Activated CD4-positive, alpha-beta memory T cell treated with anti-CD3 and anti-CD28 coated beads for 36 hours (primary cell): ENCODE measurements around the gene PARD3B. TPM values are rescaled to one million over a fixed set of nuclear protein-coding genes. Genes with fewer than 3 reads are reported as not detected.

ENCODE experiments used
- CTCF ChIA-PET: fragments of 350-600 bp; sonication (Branson Sonifier 250); formaldehyde crosslinking; loops from one replicate; lab custom pipeline; 2021; ENCODE audit warnings: antibody characterized with exemption, inconsistent platforms; lab: Charles Lee
- POLR2A ChIA-PET: fragments of 350-600 bp; sonication (Branson Sonifier 250); formaldehyde crosslinking; loops from one replicate; lab custom pipeline; 2021; ENCODE audit warnings: antibody characterized with exemption; lab: Charles Lee
- DNase-seq: peaks from one replicate; pipeline ENCODE4 v3.0.0-alpha.2; 2020
- H3K27ac Mint-ChIP-seq: one replicate; pipeline ENCODE4 v1.8.0; 2021; ENCODE audit warnings: mixed read lengths
- H3K27me3 Mint-ChIP-seq: one replicate; pipeline ENCODE4 v1.8.0; 2021; ENCODE audit warnings: mixed read lengths
- H3K36me3 Mint-ChIP-seq: one replicate; pipeline ENCODE4 v1.8.0; 2021; ENCODE audit warnings: mixed read lengths
- H3K4me1 Mint-ChIP-seq: one replicate; pipeline ENCODE4 v1.8.0; 2021; ENCODE audit warnings: low read depth, mixed read lengths
- H3K4me3 Mint-ChIP-seq: one replicate; pipeline ENCODE4 v1.8.0; 2021; ENCODE audit warnings: mild to moderate bottlenecking, mixed read lengths
- H3K9me3 Mint-ChIP-seq: one replicate; pipeline ENCODE4 v1.8.0; 2021; ENCODE audit warnings: mixed read lengths
- intact Hi-C: fragments of 100-400 bp; cut with micrococcal nuclease; formaldehyde crosslinking; loops from one replicate; pipeline ENCODE4 v1.15.1; 2023
- total RNA-seq, 2 experiments: library from RNA; stranded (reverse); gene quantifications; one replicate each; pipeline ENCODE4 v1.2.3, GENCODE V29; 2021

PARD3B gene
- total RNA-seq, 2 experiments from 2014 or later = 0.07 to 0.70 TPM

DNA sequence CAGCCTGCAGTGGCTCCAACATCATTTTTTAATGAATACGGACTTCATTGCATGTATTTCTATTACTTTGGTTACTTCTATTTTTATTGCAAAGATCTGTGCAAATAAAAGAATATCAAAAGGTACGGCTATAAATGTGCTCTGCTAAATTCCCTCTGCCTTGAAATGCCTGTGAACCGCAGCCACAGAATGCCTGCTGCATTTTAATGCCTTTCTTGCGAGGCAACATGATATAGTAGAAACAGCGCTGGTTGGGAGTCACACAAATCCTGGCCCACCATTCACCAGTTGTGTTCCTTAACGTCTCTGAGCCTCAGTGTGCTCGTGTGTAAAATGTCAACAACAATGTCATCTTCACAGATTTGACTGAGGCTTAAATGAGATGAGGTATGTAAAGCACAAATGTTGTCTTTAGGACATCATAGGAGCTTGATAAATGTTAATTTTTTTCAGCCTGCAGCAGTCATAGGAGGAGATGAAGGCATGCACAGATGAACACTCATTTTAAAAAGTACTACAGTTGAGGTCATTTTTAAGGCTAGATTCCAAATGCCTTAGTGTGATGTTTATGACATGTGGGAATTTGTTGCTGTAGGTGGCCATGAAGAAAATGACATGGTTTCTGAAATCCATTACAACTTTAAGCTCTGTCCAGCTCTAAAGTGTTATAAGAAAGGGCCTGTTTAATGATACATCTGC lies 949.4 kb downstream of the PARD3B start:
- intact Hi-C loops = no loop called here
- Mint-ChIP-seq H3K27me3 (no peaks in the 10 kb centered on the region), H3K4me3 (no peak overlapping the region), H3K4me1 (no peaks in the 10 kb centered on the region), H3K27ac (no peak overlapping the region), H3K36me3 (no peaks in the 10 kb centered on the region), H3K9me3 (peaks cover 5% of the 10 kb centered on the region)
- DNase-seq = no peak
- CTCF ChIA-PET = no interaction called here
- POLR2A ChIA-PET = no interaction called here

DNA sequence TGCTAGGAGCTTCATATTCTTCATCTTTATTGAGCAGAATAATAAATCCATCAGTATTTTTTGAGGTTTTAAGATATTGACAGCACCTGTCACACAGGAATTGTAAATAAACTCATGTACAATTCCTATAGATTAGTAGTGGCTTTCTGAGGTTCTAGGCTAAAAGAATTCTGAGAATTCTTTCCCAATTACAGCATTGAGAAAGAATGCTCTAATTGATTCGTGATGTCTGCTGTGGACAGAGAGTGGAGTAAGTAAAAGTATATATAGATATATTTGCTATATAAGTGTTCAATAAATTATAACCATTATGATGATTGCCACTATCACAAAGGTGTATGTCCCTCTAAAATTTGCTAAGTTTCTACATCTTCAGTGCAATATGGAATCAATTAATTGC lies 950.5 kb downstream of the PARD3B start:
- H3K4me3 Mint-ChIP-seq = no peak overlapping the region
- no peaks in the 10 kb centered on the region for H3K36me3 Mint-ChIP-seq
- CTCF ChIA-PET = interaction anchor here (0.6 kb wide), 1 partner anchor 20 kb away, joined by 4 read pairs; no protein-coding TSS in a partner anchor
- no peak for DNase-seq
- peaks cover 5% of the 10 kb centered on the region for H3K9me3 Mint-ChIP-seq
- H3K27me3 Mint-ChIP-seq = no peaks in the 10 kb centered on the region
- POLR2A ChIA-PET = no interaction called here
- H3K27ac Mint-ChIP-seq = no peak overlapping the region
- intact Hi-C loops = no loop called here
- H3K4me1 Mint-ChIP-seq = no peaks in the 10 kb centered on the region

DNA sequence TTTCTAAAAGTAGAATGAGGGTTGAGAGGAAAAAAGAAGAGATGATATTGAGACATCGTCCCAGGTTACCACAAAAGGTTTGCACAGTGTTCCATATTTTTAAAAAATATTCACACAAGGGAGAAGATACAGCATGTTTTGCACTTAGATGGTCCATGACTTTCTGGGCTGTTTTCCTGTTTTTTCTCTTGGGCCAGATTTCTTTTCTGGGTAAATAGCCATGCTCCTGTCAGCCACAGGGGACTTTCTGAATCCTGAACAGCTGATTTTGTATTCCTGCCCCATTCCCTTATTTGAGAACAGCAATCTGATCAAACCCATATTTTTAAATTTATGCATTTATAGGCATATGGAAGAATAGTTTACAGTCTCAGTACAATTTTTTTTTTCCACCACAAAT lies 951.1 kb downstream of the PARD3B start:
- no peaks in the 10 kb centered on the region for H3K27me3 Mint-ChIP-seq
- H3K27ac Mint-ChIP-seq = no peak overlapping the region
- ChIA-PET POLR2A (no interaction called here), CTCF (interaction anchor here (0.6 kb wide), 1 partner anchor 20 kb away, joined by 4 read pairs; no protein-coding TSS in a partner anchor)
- peaks cover 3% of the 10 kb centered on the region for H3K9me3 Mint-ChIP-seq
- intact Hi-C loops = no loop called here
- H3K4me1 Mint-ChIP-seq = no peaks in the 10 kb centered on the region
- no peak overlapping the region for H3K4me3 Mint-ChIP-seq
- no peak for DNase-seq
- no peaks in the 10 kb centered on the region for H3K36me3 Mint-ChIP-seq

DNA sequence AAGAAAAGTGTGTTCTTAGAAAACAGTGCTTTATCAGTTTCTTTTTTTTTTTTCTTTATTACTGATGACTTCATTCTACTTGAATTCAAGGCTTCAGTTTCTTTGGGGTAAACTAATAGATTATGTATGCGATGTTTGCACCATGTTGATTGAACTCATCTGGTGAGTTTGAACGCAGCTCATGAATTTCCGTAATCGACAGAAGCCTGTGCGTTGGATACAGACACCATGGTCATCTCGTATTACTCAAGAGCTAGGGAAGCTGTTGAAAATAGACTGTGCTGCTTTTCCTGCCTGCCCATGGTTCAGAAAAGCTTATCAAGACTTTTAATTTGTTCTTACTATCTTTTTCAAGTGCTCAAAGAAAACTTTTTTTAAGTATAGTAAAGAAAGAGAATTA lies 951.5 kb downstream of the PARD3B start:
- no peak for DNase-seq
- ChIA-PET POLR2A (no interaction called here), CTCF (interaction anchor here (0.6 kb wide), 1 partner anchor 21 kb away, joined by 4 read pairs; no protein-coding TSS in a partner anchor)
- Mint-ChIP-seq H3K4me1 (no peaks in the 10 kb centered on the region), H3K27ac (no peak overlapping the region), H3K36me3 (no peaks in the 10 kb centered on the region), H3K4me3 (no peak overlapping the region), H3K9me3 (no peaks in the 10 kb centered on the region), H3K27me3 (no peaks in the 10 kb centered on the region)
- intact Hi-C loops = no loop called here

DNA sequence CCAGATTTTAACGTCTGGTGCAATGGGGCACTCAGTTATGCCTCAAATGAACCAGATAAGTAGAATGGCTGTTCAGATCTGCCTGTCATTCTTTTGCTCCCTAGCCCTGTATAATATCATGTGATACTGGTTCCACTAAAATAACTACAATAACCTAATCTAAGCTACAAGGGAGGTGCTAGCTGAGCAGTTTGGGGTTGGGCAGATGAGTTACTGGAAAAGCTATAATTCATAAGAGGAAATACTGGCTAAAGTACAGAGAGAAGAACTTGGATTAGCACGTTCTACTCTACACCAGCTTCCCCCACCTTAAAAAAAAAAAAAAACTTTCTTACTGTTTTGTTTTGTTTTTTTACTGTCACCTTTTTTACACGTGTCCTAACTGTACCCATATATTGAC lies 953.7 kb downstream of the PARD3B start:
- Mint-ChIP-seq H3K4me1 (no peaks in the 10 kb centered on the region), H3K27ac (no peak overlapping the region), H3K4me3 (no peak overlapping the region), H3K27me3 (no peaks in the 10 kb centered on the region), H3K36me3 (no peaks in the 10 kb centered on the region), H3K9me3 (no peaks in the 10 kb centered on the region)
- CTCF ChIA-PET = no interaction called here
- POLR2A ChIA-PET = no interaction called here
- no peak for DNase-seq
- intact Hi-C loops = no loop called here

DNA sequence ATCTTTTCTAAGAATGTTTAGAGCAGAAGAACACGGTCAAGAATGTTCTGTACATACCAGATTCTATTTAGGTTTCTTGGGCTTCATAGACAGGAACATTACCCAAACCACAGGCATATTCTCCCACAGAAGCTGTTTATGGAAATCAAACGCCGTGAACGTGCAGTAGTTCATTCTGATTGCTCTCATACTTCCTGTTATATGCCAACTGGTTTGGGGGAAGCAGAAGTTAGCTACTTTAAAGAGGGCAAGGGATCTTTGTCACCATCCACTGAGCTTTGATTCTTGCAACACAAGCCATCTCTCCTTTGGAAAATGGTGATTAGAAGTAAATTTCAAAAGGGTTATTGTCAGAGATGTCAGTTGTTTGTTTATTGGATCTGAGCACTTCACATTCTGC lies 954.8 kb downstream of the PARD3B start:
- DNase-seq = no peak
- CTCF ChIA-PET = no interaction called here
- H3K4me3 Mint-ChIP-seq = no peak overlapping the region
- POLR2A ChIA-PET = no interaction called here
- intact Hi-C loops = no loop called here
- H3K9me3 Mint-ChIP-seq = no peaks in the 10 kb centered on the region
- H3K36me3 Mint-ChIP-seq = no peaks in the 10 kb centered on the region
- no peaks in the 10 kb centered on the region for H3K4me1 Mint-ChIP-seq
- no peaks in the 10 kb centered on the region for H3K27me3 Mint-ChIP-seq
- H3K27ac Mint-ChIP-seq = no peak overlapping the region

DNA sequence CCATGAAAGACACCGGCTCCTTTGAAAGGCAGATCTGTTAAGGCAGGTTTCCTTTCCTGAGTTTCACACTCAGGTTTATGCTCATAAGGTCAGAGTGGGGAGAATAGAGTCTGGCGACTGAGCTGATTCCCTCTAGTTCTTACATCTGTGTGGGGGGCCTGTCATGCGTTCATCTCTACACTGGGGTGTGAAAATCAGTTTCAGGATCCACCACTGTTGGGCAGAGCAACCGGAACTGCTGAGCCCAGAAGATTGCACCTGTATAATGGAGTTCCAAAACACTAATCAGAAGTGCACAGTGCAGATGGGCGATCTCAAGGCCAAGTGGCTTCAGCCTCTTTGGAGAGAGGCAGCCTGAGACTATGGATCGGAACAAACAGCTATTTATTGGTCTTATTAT lies 955.7 kb downstream of the PARD3B start:
- H3K36me3 Mint-ChIP-seq = no peaks in the 10 kb centered on the region
- CTCF ChIA-PET = no interaction called here
- POLR2A ChIA-PET = no interaction called here
- DNase-seq = no peak
- no peaks in the 10 kb centered on the region for H3K27me3 Mint-ChIP-seq
- H3K4me3 Mint-ChIP-seq = no peak overlapping the region
- intact Hi-C loops = no loop called here
- H3K9me3 Mint-ChIP-seq = no peaks in the 10 kb centered on the region
- H3K27ac Mint-ChIP-seq = no peak overlapping the region
- no peaks in the 10 kb centered on the region for H3K4me1 Mint-ChIP-seq

DNA sequence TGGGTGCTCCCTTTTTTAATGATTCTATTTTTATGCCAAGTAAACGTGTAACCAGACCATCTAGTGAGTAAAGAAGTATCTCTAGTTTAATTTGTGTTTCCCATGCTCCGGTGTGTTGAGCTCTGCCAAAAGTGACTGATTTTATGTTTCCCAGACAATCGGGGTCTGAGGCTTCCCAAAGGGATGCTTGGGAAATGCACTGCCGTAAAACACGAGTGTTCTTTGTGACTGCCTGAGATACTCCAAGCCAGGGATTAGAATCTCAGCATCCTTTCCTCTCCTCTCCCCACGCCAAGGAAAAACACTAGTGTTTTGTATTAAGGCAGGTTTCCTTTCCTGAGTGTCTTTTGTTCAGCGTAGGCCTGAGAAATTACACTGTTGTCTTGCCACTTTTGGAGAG lies 956.6 kb downstream of the PARD3B start:
- Mint-ChIP-seq H3K27ac (no peak overlapping the region), H3K27me3 (no peaks in the 10 kb centered on the region), H3K9me3 (no peaks in the 10 kb centered on the region), H3K36me3 (no peaks in the 10 kb centered on the region), H3K4me3 (no peak overlapping the region), H3K4me1 (no peaks in the 10 kb centered on the region)
- CTCF ChIA-PET = no interaction called here
- POLR2A ChIA-PET = no interaction called here
- intact Hi-C loops = no loop called here
- DNase-seq = no peak

DNA sequence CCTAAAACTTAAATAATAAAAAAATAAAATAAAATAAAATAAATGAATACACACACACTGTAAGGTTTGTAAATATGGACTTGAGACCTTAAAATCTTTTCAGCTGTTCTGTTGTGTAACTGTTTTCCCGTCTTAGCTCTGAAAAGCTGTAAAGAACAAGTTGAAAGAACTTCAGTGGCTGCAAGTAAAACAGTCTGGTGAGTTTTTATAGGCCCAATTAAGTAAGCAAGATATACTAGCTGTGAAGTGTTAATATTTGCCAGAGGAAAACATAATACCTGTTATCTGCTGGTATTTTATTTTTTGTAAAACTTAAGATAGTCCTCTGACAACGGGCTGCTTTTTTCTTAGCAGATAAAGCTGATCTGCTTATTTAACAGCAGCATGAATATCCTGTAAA lies 960.1 kb downstream of the PARD3B start:
- ChIA-PET POLR2A (no interaction called here), CTCF (no interaction called here)
- Mint-ChIP-seq H3K27ac (no peak overlapping the region), H3K4me3 (no peak overlapping the region), H3K9me3 (no peaks in the 10 kb centered on the region), H3K36me3 (no peaks in the 10 kb centered on the region), H3K4me1 (no peaks in the 10 kb centered on the region), H3K27me3 (no peaks in the 10 kb centered on the region)
- intact Hi-C loops = no loop called here
- DNase-seq = no peak

DNA sequence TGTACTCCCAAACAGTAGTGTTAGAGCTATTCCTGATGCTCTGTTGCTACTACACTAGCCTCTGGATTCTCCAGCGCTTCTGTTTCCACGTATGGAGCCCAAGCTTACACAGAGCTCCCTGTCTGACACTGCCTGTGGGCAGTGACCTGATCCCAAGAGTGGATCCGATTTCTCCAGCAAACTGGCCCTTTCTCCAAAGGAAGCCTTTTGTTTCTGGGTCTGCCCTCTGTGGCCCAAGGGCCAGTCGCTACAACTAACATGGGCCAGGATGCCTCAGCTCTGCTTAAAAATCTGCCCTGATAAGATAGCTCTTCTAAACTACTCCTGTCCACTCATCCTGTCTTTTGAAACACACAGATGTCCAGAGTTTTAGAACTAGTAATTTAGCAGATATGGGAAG lies 964.4 kb downstream of the PARD3B start:
- H3K4me1 Mint-ChIP-seq = no peaks in the 10 kb centered on the region
- H3K27me3 Mint-ChIP-seq = no peaks in the 10 kb centered on the region

DNA sequence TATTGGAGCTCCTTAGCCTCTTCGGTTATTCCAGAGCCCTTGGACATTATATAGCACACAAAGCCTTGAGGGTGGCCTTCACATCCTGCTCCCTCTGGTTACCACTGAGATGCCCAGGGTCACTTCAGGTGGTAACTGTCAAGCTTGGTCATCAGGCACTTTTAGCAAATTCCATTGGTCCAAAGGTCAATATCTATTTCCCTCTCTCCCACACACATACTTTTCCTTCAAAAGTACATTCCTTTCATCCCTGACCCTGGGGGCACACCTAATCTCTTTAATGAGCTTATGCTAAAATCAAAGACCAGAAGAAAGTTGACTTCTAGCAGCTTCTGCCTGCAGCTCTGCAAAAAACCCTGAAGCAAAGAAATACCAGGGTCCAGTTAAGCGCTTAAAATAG lies 965.1 kb downstream of the PARD3B start:
- Mint-ChIP-seq H3K36me3 (no peaks in the 10 kb centered on the region), H3K4me1 (no peaks in the 10 kb centered on the region), H3K27me3 (no peaks in the 10 kb centered on the region), H3K4me3 (no peak overlapping the region), H3K27ac (no peak overlapping the region), H3K9me3 (no peaks in the 10 kb centered on the region)
- CTCF ChIA-PET = no interaction called here
- intact Hi-C loops = no loop called here
- no peak for DNase-seq
- POLR2A ChIA-PET = no interaction called here

More for the DNA sequence above, 964.4 kb downstream of the PARD3B start:
- intact Hi-C loops = no loop called here
- Mint-ChIP-seq H3K36me3 (no peaks in the 10 kb centered on the region), H3K27ac (no peak overlapping the region), H3K9me3 (no peaks in the 10 kb centered on the region), H3K4me3 (no peak overlapping the region)
- DNase-seq = no peak
- ChIA-PET CTCF (no interaction called here), POLR2A (no interaction called here)

DNA sequence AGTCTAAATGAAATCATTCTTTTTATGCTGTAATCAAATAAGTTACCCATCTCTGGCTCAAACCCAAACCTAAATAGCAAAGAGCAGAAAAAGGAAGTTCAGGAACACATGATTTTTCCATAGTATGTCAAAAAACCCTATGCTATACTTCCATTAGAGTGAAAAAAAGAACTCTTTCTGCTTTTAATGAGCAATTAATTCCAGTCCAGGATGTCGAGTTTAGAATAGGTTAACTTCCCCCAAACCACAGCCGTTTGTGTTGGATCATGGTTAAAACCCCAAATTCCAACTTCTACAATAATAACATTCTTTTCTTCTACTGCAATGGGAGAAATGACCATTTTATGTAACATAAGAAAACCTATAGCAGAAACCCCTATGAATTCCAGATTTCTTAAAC lies 965.9 kb downstream of the PARD3B start:
- Mint-ChIP-seq H3K4me1 (no peaks in the 10 kb centered on the region), H3K36me3 (no peaks in the 10 kb centered on the region), H3K4me3 (no peak overlapping the region), H3K27ac (no peak overlapping the region), H3K27me3 (no peaks in the 10 kb centered on the region), H3K9me3 (no peaks in the 10 kb centered on the region)
- DNase-seq = no peak
- intact Hi-C loops = no loop called here
- ChIA-PET CTCF (no interaction called here), POLR2A (no interaction called here)

DNA sequence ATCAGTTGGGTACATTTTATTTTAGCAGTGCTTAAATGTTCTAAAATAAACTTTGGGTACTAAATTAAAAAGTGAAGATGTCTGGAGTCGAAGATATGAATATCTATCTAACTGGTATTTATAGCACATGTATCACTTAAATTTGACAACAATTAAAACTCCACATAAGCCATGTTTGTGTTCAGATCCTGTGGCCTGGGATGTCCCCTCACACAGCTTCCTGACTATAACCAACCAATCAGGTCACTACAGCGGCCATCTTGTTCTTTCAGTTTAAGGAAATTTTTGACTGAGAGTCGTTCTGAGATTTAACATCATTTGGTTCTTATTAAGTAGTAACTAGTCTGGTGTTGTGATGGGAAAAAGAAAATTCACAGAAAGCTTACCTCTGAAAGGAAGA lies 966.4 kb downstream of the PARD3B start:
- DNase-seq = no peak
- Mint-ChIP-seq H3K9me3 (no peaks in the 10 kb centered on the region), H3K27ac (no peak overlapping the region), H3K27me3 (no peaks in the 10 kb centered on the region), H3K36me3 (no peaks in the 10 kb centered on the region), H3K4me1 (no peaks in the 10 kb centered on the region), H3K4me3 (no peak overlapping the region)
- POLR2A ChIA-PET = no interaction called here
- CTCF ChIA-PET = interaction anchor here (1.6 kb wide), 1 partner anchor 10 kb away, joined by 4 read pairs; no protein-coding TSS in a partner anchor
- intact Hi-C loops = no loop called here
